Measurements from ENCODE around the gene SELENOM. TPM values are rescaled to one million over a fixed set of nuclear protein-coding genes. Genes with fewer than 3 reads are reported as not detected.

The SELENOM gene
- total RNA-seq, 4 donors from 2014 or later, result 941 to 2,300 (median 1,432) TPM

- WGBS, 2 donors (ENCODE audit: low coverage in 1 of 2), result 64 to 93% methylated on average over 2 to 3 of the region's 3 CpGs
- H3K4me1 ChIP-seq, result peaks cover 6 to 53% (median 15%) of the 10 kb centered on the region in 3 donors
- H3K27ac ChIP-seq, result no peak overlapping the region
- no peaks in the 10 kb centered on the region for H3K36me3 ChIP-seq
- H3K4me3 ChIP-seq, result no peak overlapping the region
- ATAC-seq, result no peak
- H3K27me3 ChIP-seq, result no peaks in the 10 kb centered on the region
- no peaks in the 10 kb centered on the region for H3K9me3 ChIP-seq
- TF ChIP-seq POLR2AphosphoS5 (IDR thresholded peaks at IDR 0.05), result no peak
- no peak for TF ChIP-seq CTCF (IDR thresholded peaks at IDR 0.05)
- TF ChIP-seq POLR2A (IDR thresholded peaks at IDR 0.05), result no peak
- no peak for TF ChIP-seq EP300 (IDR thresholded peaks at IDR 0.05)
These were observed 43.2 kb upstream of the SELENOM start for GRCh38 chr22:31150615-31151014.

GRCh38 chr22:31148953-31149627, 41.7 kb upstream of the SELENOM start:
- Histone ChIP-seq H3K27me3 (no peaks in the 10 kb centered on the region), H3K27ac (peak overlapping the region; percentile 25 to 78 (median 76)), H3K9me3 (no peaks in the 10 kb centered on the region), H3K4me1 (peaks cover 0 to 39% (median 6%) of the 10 kb centered on the region in 3 donors), H3K36me3 (no peaks in the 10 kb centered on the region), H3K4me3 (no peak overlapping the region)
- TF ChIP-seq POLR2A (IDR thresholded peaks at IDR 0.05) (no peak), CTCF (IDR thresholded peaks at IDR 0.05) (peak; percentile 84 to 95 (median 92)), POLR2AphosphoS5 (IDR thresholded peaks at IDR 0.05) (no peak)
- 16 to 27% methylated on average over 4 to 5 of the region's 5 CpGs for WGBS, 2 donors (ENCODE audit: low coverage in 1 of 2)
- peak; percentile 93 for ATAC-seq

GRCh38 chr22:31148488-31148887, 41.1 kb upstream of the SELENOM start:
- Histone ChIP-seq H3K9me3 (no peaks in the 10 kb centered on the region), H3K27me3 (no peaks in the 10 kb centered on the region), H3K36me3 (no peaks in the 10 kb centered on the region), H3K4me1 (peaks cover 0 to 33% (median 6%) of the 10 kb centered on the region in 3 donors), H3K4me3 (no peak overlapping the region), H3K27ac (peak overlapping the region; percentile 25 to 78 (median 76))
- TF ChIP-seq POLR2AphosphoS5 (IDR thresholded peaks at IDR 0.05) (no peak), EP300 (IDR thresholded peaks at IDR 0.05) (no peak), CTCF (IDR thresholded peaks at IDR 0.05) (no peak)
- WGBS, 2 donors (ENCODE audit: low coverage in 1 of 2), result 42% methylated on average over 1 of the region's 1 CpG; no CpG with 5 or more reads in 1 of the 2 donors
- peak; percentile 64 for ATAC-seq

GRCh38 chr22:31144223-31144622, 36.9 kb upstream of the SELENOM start:
- no peak for ATAC-seq
- Histone ChIP-seq H3K27me3 (peaks cover 12% of the 10 kb centered on the region), H3K9me3 (no peaks in the 10 kb centered on the region), H3K4me3 (no peak overlapping the region), H3K4me1 (peaks cover 0 to 17% (median 6%) of the 10 kb centered on the region in 3 donors), H3K27ac (no peak overlapping the region), H3K36me3 (no peaks in the 10 kb centered on the region)
- TF ChIP-seq EP300 (IDR thresholded peaks at IDR 0.05) (no peak), CTCF (IDR thresholded peaks at IDR 0.05) (no peak), POLR2AphosphoS5 (IDR thresholded peaks at IDR 0.05) (no peak), POLR2A (IDR thresholded peaks at IDR 0.05) (no peak)

GRCh38 chr22:31143537-31143936, 36.2 kb upstream of the SELENOM start:
- ATAC-seq, result no peak

More at GRCh38 chr22:31143537-31143936, 36.2 kb upstream of the SELENOM start:
- Histone ChIP-seq H3K9me3 (no peaks in the 10 kb centered on the region), H3K36me3 (no peaks in the 10 kb centered on the region), H3K4me3 (no peak overlapping the region), H3K27ac (no peak overlapping the region), H3K4me1 (peaks cover 0 to 10% (median 3%) of the 10 kb centered on the region in 3 donors), H3K27me3 (peaks cover 18% of the 10 kb centered on the region)
- TF ChIP-seq EP300 (IDR thresholded peaks at IDR 0.05) (no peak), POLR2A (IDR thresholded peaks at IDR 0.05) (no peak), POLR2AphosphoS5 (IDR thresholded peaks at IDR 0.05) (no peak), CTCF (IDR thresholded peaks at IDR 0.05) (no peak)
- WGBS, 2 donors (ENCODE audit: low coverage in 1 of 2), result 82% methylated on average over 1 of the region's 3 CpGs; no CpG with 5 or more reads in 1 of the 2 donors
